NCI-H128 (cell line): ENCODE data around the gene DMD.
"Not testable (repeated sequence)": the region's sequence is repeated elsewhere in the genome, so short reads cannot be mapped to it uniquely, and the experiment has no call there.

Source experiments
- DNase-seq: peaks from one replicate; lab custom pipeline; 2025; ENCODE audit not compliant: unreplicated experiment; lab: John Stamatoyannopoulos, UW

The DMD gene

DNA sequence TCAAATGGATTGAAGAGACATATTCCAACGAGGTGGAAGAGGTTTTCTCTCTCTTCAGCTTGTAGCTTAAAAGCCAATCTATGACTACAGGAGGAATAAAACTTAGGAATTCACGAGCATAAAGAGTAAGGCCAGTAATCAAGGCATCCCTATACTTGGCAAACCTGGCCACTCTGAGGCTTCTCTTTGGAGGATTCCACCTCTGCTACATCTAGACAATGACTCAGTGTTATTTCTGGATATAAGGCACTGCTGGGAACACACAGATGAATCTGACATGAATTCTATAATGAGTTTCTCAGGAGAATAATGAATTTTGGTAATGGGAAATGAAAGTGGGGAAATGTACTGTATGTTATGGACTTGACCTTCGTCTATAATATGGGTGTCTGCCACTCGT lies 1123.7 kb downstream of the DMD start:
- DNase-seq = no peak

DNA sequence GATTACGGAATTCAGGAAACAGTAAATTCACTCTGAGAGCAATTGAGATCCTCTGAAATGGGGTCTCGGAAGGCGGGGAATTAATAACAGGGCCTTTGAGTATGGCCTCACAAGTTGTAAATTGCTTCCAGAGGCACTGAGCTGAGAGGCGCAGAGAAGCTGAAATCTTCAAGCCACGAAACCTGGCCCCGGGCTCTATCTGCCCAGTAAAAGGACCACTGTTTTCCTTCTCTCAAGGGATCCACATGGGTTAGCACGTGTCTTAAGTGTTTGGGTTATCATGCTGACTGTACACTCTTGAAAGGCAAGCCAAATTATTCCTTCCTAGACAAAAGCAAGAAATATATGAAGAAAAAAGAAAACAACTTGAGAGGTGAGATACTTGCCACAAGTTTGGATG lies 1126.6 kb downstream of the DMD start:
- no peak for DNase-seq

DNA sequence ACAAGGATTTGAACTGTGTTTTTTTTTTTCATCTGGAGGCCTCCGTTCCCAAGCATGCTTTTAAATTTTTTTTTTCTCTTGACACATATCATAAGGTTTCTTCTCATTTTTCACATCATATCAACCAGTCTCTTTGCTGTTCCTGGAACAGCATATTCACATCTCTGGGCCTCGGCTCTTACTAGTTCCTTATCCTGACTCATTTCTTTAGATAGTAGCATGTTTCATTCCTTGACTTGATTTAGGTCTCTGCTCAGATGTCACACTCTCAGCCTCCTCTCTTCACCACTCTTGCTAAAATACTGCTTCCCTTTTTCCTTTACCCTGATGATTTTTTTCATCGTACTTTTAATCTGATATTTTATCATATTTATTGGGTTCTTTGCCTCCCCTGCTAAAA lies 1163.1 kb downstream of the DMD start:
- no peak for DNase-seq

DNA sequence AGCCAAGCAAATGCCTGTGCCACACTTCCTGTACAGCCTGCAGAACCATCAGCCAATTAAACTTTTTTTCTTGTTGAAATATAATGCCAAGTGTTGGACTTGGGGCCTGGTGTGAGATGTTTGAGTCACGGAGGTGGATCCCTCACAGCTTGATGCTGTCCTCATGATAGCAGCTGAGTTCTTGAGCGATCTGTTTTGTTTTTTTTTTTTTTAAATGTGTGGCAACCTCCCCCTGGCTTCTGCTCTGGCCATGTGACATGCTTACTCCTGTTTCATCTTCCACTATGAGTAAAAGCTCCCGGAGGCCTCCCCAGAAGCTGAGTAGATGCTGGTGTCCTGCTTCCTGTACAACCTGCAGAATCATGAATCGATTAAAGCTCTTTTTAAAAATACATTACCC lies 1166.2 kb downstream of the DMD start:
- DNase-seq = no peak

DNA sequence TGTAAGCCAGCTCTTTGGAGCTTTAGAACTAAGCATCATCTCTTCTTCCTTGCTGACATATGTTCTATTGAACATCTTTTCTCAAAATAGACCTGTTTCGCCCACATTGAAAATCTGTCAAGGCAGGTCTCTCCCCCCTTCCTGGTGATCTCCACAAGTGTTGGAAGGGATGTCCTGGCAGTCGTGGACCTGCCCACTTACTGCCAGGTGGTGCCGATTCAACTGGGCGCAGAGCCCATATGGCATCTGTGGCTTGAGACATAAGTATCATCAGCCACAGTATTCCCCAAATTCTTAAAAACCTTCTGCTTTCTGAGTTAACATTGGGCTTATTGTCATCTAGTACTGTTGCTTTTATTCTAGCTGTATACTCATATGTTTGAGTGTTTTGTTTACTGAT lies 1170.2 kb downstream of the DMD start:
- DNase-seq = no peak

DNA sequence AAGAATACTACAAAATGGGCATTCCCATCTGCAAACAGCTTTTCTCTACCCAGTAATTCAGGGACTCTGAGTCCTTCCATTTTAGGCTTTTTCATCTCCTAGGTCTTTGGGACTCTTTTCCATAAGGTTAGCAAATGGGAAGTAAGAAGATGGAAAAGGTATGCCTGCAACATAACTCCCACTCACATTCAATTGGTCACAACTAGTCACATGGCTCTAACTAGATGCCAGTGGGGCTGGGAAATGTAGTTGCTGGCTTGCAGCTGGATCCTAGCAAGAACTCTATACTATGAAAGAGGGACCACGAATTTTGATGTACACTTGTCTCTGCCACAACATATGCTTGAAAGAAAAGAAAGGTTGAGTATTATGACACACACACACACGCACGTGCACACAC lies 1184.6 kb downstream of the DMD start:
- no peak for DNase-seq

DNA sequence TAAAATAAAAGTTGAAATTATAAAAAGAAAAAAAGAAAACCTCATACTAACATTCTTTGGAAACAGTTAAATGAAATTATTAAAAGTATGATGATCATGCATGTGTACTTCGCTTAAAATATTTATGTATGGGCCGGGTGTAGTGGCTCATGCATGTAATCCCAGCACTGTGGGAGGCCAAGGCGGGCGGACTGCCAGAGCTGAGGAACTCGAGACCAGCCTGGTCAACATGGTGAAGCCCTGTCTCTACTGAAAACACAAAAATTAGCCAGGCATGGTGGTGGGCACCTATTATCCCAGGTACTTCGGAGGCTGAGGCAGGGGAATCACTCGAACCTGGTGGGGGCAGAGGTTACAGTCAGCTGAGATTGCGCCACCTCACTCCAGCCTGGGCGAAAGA lies 1187.3 kb downstream of the DMD start:
- DNase-seq = no peak

DNA sequence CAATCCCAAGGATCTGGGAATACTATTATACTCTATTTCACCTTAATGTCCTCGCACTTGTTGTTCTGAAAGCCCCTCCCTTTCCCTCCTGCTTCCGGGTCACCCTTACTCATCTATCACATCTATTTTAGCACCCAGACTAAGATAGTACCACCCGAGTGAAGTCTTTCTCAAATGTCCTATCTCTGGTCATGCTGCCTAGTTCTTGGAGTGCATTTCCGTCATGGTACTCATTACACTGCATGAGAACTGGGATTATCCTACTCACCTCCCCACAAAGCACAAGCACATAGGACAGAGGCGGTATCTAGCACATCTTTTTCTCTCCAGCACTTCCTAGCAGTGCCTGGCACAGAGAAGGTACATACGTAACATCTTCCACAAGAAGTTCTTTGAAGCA lies 1195.2 kb downstream of the DMD start:
- DNase-seq = no peak

DNA sequence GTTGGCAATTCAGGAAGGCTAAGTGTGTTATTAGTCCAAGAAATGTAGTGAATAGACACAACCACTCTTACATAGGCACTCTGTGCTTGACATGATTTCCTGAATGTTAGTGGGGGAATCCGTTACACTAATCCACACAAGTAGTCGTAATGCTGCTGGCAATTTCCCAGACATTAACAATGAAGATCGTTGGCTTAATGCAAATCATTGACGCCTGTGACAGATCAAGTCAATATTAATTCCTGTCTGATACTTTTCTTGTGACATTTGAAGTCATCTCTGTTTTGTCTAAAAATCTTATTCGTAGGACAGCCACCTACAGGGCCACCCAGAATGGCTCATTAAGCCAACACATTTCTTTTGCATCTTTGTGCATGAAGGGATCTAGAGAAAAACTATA lies 1200.4 kb downstream of the DMD start:
- no peak for DNase-seq

DNA sequence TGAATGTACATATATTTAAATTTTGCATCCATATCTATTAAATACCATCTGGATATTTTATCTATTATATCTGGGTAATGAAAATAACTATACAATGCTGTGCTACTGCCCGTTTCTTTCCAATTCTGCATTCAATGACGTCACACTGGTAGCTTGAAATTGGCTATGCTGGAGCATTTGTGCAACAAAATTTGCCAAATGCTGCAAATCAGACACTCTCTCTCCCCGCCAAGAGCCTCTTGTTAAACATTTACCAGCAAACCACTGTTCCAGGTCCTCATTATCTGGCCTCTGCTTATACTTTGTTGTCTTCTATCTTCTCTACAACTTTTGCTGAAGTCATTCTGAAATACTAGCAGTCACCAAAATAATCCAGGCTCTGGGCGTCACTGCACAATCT lies 1201.1 kb downstream of the DMD start:
- DNase-seq = no peak

DNA sequence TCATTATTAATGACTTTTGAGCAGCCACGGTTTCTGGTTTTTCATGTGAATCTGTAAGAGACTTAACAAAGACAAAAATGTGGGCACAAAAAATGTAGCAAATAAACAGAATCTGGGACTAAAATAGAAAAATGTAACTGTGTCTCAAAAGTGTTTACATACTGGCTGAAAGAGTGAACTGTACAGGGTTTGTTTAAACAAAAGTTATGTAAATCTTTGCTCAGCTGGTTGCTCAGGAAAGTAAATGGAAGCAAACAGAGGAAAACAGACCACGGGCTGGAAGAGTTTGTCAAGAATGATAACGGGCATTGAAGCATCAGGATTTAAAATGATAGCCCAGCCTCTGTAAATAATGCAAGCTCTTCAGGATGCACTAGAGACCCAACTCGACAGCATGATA lies 1217.7 kb downstream of the DMD start:
- DNase-seq = no peak

DNA sequence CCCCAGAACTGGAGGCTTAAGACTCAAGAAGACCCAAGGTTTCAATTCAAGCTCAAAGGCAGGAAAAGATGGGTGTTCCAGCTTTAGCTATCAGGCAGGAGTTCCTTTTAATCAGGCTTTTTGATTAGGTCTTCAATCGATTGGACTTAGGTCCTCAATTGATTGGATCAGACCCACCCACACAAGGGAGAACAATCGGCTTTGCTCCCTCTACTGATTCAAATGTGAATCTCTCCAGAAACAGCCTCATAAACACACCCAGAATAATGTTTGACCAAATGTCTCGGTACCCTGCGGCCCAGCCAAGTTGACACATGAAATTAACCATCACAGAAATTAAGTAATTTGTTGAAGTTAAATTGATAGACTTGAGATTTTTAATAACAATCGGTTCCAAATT lies 1222.4 kb downstream of the DMD start:
- DNase-seq = no peak

DNA sequence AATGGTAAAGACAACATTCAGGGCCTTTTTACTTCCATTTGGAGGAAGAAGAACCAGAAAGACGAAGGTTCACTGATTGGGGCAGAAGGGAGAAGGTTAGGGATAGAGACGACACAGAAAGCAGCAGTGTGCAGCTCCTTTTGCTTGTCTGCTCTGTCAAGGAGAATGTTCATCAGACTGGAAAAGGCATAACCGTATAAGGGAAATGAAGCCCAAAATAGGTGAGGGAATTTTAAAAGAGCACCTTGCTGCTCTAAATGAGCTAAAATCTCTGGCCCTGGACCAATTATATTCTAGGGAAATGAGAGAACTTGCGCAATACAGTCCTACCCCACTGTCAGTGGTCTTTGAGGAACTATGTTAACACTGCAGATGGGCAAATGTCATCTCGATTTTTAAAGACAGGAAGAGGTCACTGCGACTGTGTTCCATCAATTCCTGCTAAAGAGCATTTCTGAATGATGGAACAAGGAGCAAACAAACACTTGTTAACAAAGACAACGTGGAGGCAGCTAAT lies 1229.7 kb downstream of the DMD start:
- no peak for DNase-seq

DNA sequence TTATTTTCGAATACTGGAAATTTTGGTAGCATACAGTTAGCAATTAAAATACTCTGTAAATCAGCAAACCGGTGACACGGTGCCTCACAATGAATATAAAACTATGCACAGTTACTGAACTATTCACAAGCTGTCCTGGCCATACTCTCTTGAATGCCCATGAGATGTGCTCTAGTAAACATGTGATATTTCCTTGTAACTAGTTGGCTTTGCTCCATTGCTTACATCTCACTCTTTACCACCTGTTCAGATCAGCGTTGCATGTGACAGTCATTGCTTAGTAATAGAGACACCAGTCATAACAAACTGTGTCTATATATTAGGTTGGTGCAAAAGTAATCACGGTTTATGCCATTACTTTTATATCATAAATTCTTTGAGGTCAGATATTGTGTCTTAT lies 1241.6 kb downstream of the DMD start:
- no peak for DNase-seq

DNA sequence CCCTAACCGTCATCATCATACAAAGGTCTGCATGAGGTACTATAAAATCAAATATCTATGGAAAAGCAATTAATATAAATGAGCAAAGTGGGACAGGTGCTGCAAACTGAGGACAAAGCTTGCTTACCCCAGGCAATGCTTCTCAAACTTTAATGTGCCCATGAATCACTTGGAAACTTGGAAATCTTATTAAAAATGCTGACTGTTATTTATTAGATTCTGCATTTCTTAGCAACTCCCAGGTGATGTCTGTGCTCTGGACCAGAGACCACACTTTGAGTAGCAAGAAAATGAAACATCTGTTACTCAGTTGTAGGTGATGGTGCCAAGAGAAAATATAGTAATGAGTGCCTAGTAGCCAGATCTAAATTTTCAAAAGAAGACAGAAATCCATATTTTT lies 1249.1 kb downstream of the DMD start:
- no peak for DNase-seq

DNA sequence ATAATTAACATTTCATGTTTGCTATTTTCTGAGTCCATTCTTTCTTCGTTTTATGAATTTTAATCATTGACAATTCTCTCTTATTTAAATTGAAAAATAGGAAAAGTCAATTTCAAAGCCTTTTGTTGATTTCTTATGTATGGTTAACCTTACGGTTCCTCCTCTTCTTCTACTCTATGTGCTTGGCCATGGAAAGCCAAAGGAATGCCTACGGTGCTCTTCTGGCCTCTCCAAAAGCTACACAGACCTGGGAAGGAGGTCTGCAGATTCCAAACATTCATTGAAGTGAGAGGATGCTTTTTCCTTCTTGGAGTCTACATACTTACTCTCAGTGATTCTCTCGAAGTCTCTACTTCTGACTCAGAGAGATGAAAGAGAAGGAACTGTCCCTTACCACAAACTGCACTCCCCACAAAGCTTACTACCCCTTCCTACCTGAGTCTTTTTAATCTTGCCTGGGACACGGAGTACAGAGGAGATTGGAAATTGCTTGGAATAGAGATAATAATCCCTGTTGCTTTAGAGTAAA lies 1276.4 kb downstream of the DMD start:
- no peak for DNase-seq

DNA sequence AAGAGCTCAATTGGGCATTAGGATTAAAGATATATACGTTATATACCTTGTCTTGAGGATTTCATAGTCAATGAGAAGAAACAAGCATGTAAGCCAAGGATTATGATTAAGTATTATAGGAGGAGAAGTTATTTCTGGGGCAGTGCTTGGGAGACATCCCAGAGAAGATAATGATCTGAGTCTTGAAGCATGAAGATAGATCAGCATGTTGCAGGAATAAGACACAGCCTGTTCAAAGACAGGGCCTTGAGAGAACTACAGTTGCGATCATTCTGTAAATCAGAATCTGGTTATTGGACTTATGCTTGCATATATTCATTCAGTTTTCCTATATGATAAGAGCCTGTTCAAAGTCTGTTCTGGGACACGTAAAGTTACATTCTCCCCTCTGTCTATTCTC lies 1277.3 kb downstream of the DMD start:
- DNase-seq = no peak

DNA sequence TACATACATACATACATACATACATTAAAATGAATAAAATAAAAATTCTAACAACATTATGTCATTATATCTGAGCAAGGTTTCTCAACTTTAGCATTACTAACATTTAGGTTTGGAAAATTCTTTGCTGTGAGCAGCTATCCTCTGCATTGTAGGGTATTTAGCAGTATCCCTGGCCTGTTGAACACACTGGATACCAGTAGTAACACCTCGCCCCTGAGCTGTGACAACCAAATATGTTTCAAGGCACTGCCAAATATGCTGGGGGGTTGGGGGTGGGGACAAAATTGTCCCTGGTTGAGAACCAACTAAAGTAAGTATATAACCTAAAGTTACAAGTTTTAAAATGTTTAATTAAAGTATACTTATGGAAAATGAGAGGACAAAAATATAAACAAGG lies 1278.6 kb downstream of the DMD start:
- no peak for DNase-seq

DNA sequence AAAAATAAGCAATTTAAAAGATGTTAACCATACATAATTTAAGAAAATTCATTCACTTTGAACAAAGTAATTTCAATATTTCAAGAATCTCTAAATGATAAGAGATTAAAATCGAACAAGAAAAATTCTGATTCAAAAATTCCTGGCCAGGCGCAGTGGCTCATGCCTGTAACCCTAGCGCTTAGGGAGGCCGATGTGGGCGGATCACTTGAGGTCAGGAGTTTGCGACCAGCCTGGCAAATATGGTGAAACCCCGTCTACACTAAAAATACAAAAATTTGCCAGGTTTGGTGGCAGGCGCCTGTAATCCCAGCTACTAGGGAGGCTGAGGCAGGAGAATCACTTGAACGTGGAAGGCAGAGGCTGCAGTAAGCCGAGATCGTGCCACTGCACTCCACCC lies 1279.0 kb downstream of the DMD start:
- not testable (repeated sequence) for DNase-seq

DNA sequence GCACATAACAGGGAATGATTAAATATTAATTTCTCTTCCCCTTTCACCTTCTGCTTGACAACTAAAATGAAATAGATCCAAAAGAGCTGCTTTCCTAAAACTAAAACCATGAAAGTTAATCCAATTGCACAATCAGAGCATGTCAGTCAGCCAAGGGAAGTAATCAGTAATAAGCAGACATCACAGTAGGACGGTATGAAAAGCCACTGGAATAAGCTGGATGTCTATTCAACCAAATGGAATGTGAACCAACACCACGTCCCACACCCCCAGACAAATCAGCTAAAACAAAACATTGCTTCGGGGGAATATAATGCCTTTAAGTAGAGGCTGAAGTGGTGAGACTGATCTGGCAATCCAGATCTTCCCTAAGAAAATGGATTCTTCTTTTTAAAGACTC lies 1280.1 kb downstream of the DMD start:
- no peak for DNase-seq

DNA sequence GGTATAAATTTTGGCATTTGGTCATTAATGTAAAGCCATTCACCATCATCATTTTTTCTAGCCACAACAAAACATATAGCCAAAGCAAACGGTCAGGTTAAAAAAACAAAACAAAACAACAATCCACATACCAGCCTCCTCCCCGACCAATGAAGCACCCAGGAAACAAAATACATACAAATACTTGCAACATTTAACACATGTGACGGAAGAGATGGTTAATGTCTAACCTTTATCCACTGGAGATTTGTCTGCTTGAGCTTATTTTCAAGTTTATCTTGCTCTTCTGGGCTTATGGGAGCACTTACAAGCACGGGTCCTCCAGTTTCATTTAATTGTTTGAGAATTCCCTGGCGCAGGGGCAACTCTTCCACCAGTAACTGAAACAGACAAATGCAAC lies 1282.0 kb downstream of the DMD start:
- DNase-seq = no peak

DNA sequence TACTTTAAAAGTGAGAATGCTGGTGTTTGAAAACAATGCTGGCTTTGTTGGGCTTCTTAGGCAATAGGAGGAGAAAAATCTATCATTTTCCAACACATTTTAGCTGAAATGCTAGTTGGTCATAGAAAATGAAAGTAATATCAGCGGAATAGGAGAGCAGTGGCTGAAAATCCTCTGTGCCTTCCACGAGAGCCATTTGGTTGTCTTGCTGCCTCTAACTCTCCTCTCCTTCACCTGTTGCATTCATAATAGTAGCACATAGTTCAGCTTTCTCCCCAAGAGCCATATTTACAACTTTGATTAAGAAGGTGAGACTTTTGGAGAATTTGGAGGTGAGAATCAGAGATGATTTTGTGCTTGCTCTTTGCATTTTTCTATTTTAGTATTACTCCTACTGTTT lies 1290.1 kb downstream of the DMD start:
- DNase-seq = no peak

DNA sequence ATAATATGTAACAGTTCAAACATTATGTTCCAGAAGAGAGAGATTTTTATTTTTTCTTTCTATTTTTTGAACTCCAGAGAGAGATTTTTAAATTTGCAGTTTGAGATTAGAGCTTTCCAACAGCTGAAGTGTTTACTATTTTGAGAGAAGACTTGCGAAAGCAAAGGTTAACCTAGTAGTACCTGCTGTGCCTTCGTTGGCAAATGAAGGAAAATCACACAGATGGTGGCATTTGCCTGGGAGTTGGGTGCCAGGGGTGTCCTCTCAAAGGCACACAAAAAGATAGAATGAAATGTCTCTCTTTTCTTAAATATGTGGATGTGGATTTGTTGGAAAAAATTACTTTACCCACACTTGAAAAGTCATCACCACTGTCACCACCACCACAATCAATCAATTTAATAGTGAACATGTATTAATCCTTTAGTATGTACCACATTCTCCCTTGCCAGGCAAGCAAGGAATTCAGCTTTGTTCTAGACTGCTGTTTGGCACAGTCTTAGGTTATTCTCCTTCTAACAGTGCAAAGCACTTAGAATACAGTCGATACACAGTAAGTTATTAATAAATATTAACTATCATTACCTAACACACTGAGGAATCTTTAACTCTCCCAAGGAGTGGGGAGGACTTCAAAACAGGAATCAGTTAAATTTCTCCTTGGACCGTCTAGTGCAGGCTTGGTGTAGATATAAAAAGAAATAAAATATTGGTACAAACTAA lies 1301.3 kb downstream of the DMD start:
- no peak for DNase-seq
